Stomach (tissue), 9 donors: ENCODE data around the gene ATP6V1G3. TPM values are rescaled to one million over a fixed set of nuclear protein-coding genes. Genes with fewer than 3 reads are reported as not detected.

Experiments
- DNase-seq, 2 donors: peaks; one replicate each; pipeline versions ENCODE4 v3.0.0 to v3.0.0-alpha.2; 2013 to 2019
- H3K27ac ChIP-seq, 5 donors: fragments of 200-600 bp in 4 of 5; sonication (generic) in 4 of 5; one replicate each; pipeline ENCODE4 v1.5.1; 2013 to 2019; ENCODE audit warnings: mild to moderate bottlenecking in 1 of 5, moderate library complexity in 1 of 5
- H3K27me3 ChIP-seq, 3 donors: fragments of 200-600 bp; sonication (generic); one replicate each; pipeline ENCODE4 v1.5.1; 2017 to 2019; ENCODE audit warnings: mixed run types in 1 of 3
- H3K36me3 ChIP-seq, 4 donors: fragments of 200-600 bp; sonication (generic); 1 replicate in 3 of 4; 2 replicates in 1 of 4; pipeline ENCODE4 v1.5.1; 2016 to 2019
- H3K4me1 ChIP-seq, 4 donors: fragments of 200-600 bp; sonication (generic); one replicate each; pipeline ENCODE4 v1.5.1; 2016 to 2019
- H3K4me3 ChIP-seq, 4 donors: fragments of 200-600 bp; sonication (generic) in 3 of 4; one replicate each; pipeline ENCODE4 v1.5.1; 2016 to 2019; ENCODE audit warnings: mild to moderate bottlenecking in 1 of 4
- H3K9me3 ChIP-seq, 4 donors: fragments of 200-600 bp; sonication (generic); one replicate each; pipeline ENCODE4 v1.5.1; 2016 to 2019
- CTCF ChIP-seq, 7 experiments: fragments of 450-650 bp in 4 of 7; fragments of 200-600 bp in 3 of 7; sonication (generic) in 3 of 7; IDR thresholded peaks; one replicate each; pipeline ENCODE4 v1.5.1; 2016 to 2019; ENCODE audit warnings: antibody characterized with exemption in 7 of 7, control low read depth in 2 of 7, mild to moderate bottlenecking in 1 of 7
- EP300 ChIP-seq: sonication (generic); formaldehyde crosslinking; IDR thresholded peaks from one replicate; pipeline ENCODE4 v1.6.1; 2017; ENCODE audit warnings: antibody characterized with exemption
- POLR2A ChIP-seq, 4 donors: fragments of 450-650 bp; IDR thresholded peaks; one replicate each; pipeline ENCODE4 v1.6.1; 2016; ENCODE audit warnings: antibody characterized with exemption in 4 of 4, control low read depth in 2 of 4, mild to moderate bottlenecking in 1 of 4, moderate library complexity in 1 of 4
- POLR2AphosphoS5 ChIP-seq, 3 donors: sonication (generic); formaldehyde crosslinking; IDR thresholded peaks; one replicate each; pipeline ENCODE4 v1.6.1; 2016; ENCODE audit warnings: antibody characterized with exemption in 3 of 3
- WGBS, 5 donors: extraction: QIAGEN DNeasy Blood & Tissue Kit in 3 of 5; methylation state at CpG; one replicate each; pipeline versions ENCODE4 v1.1.5 to v1.1.7; 2013 to 2018; 5-methylcytosine and 5-hydroxymethylcytosine counted together
- intact Hi-C: fragments of 100-400 bp; cut with DNase I; formaldehyde crosslinking; loops from one replicate; pipeline ENCODE4 v1.15.1; 2023; ENCODE audit warnings: low total_unique reads
- polyA plus RNA-seq, 3 donors: library from polyadenylated mRNA; stranded (reverse); fragments of 200-250 nt; gene quantifications; one replicate each; pipeline ENCODE4 v1.2.3, GENCODE V29; 2013
- total RNA-seq, 5 donors: library from RNA; depleted of rRNA; stranded (reverse); fragments of >200 nt; gene quantifications; one replicate each; pipeline versions ENCODE4 v1.1.0 to v1.2.3, GENCODE V29; 2014 to 2016
- donor health status: healthy with polysubstance abuse.
- donor health status: Bipolar disorder and iron deficiency.
- donor health status: healthy.

Gene ATP6V1G3
- total and polyA plus RNA-seq, 8 donors: not detected

GRCh38 chr1:198519639-198520501 is 20.6 kb downstream of the ATP6V1G3 start:
- H3K9me3 ChIP-seq: no peaks in the 10 kb centered on the region
- TF ChIP-seq POLR2A (IDR thresholded peaks at IDR 0.05): no peak
- no peak for TF ChIP-seq CTCF (IDR thresholded peaks at IDR 0.05)
- no peak for TF ChIP-seq EP300
- TF ChIP-seq POLR2AphosphoS5 (IDR thresholded peaks at IDR 0.05): no peak
- H3K27ac ChIP-seq: no peak overlapping the region
- H3K4me3 ChIP-seq: no peak overlapping the region
- H3K4me1 ChIP-seq: no peaks in the 10 kb centered on the region
- intact Hi-C loops: no loop called here
- no peak for DNase-seq
- WGBS, 5 donors: 78 to 88% (median 82%) methylated on average over 10 of the region's 10 CpGs
- no peaks in the 10 kb centered on the region for H3K36me3 ChIP-seq
- no peaks in the 10 kb centered on the region for H3K27me3 ChIP-seq

GRCh38 chr1:198517623-198518199 is 22.8 kb downstream of the ATP6V1G3 start:
- no peak for TF ChIP-seq CTCF (IDR thresholded peaks at IDR 0.05)
- no peak for TF ChIP-seq POLR2A (IDR thresholded peaks at IDR 0.05)
- no peak for TF ChIP-seq POLR2AphosphoS5 (IDR thresholded peaks at IDR 0.05)
- TF ChIP-seq EP300: no peak
- Histone ChIP-seq H3K27ac (no peak overlapping the region), H3K36me3 (no peaks in the 10 kb centered on the region), H3K4me3 (no peak overlapping the region), H3K9me3 (no peaks in the 10 kb centered on the region), H3K27me3 (no peaks in the 10 kb centered on the region), H3K4me1 (no peaks in the 10 kb centered on the region)
- DNase-seq: no peak
- intact Hi-C loops: no loop called here

- TF ChIP-seq EP300 (no peak), POLR2A (IDR thresholded peaks at IDR 0.05) (no peak), POLR2AphosphoS5 (IDR thresholded peaks at IDR 0.05) (no peak), CTCF (IDR thresholded peaks at IDR 0.05) (no peak)
- Histone ChIP-seq H3K9me3 (peaks cover 0 to 7% (median 5%) of the 10 kb centered on the region in 4 donors), H3K27ac (no peak overlapping the region), H3K4me3 (no peak overlapping the region), H3K4me1 (no peaks in the 10 kb centered on the region), H3K27me3 (no peaks in the 10 kb centered on the region), H3K36me3 (no peaks in the 10 kb centered on the region)
- intact Hi-C loops: no loop called here
- DNase-seq: no peak
Measured at GRCh38 chr1:198500096-198500495, 40.4 kb downstream of the ATP6V1G3 start.

- TF ChIP-seq POLR2AphosphoS5 (IDR thresholded peaks at IDR 0.05) (no peak), POLR2A (IDR thresholded peaks at IDR 0.05) (no peak), EP300 (no peak), CTCF (IDR thresholded peaks at IDR 0.05) (no peak)
- peaks cover 0 to 7% (median 5%) of the 10 kb centered on the region in 4 donors for H3K9me3 ChIP-seq
- no peak overlapping the region for H3K4me3 ChIP-seq
- no peak for DNase-seq
- WGBS, 5 donors: 92 to 97% (median 96%) methylated on average over 1 of the region's 1 CpG
- intact Hi-C loops: no loop called here
- H3K27ac ChIP-seq: no peak overlapping the region
- H3K27me3 ChIP-seq: no peaks in the 10 kb centered on the region
- H3K36me3 ChIP-seq: no peaks in the 10 kb centered on the region
- H3K4me1 ChIP-seq: no peaks in the 10 kb centered on the region
Measured at GRCh38 chr1:198499588-198499987, 40.9 kb downstream of the ATP6V1G3 start.
